HCT116 (cell line): ENCODE results near the gene TSPO. TPM values are rescaled to one million over a fixed set of nuclear protein-coding genes. Genes with fewer than 3 reads are reported as not detected.
A peak's percentile ranks its signal among the peaks of the same experiment; 100 is the strongest.

ENCODE experiments used
- ATAC-seq: fragments of 200-7000 bp; cut with Tn5 transposase; 2 replicates; pipeline ENCODE4 v1.9.1; 2020; ENCODE audit warnings: mild to moderate bottlenecking, moderate library complexity
- BruUV-seq: library from RNA; stranded (reverse); fragments of 400-500 nt; replicated peaks from 2 replicates; lab custom pipeline; 2021; lab: Mats Ljungman, UMichigan
- CTCF ChIA-PET: fragments of 300-600 bp; sonication (Branson Sonifier 250); formaldehyde crosslinking; loops from one replicate; lab custom pipeline; 2021; ENCODE audit warnings: antibody characterized with exemption; lab: Charles Lee
- POLR2A ChIA-PET: fragments of 300-600, 350-600 bp; sonication (Branson Sonifier 250); formaldehyde crosslinking; loops from one replicate; lab custom pipeline; 2021; ENCODE audit warnings: antibody characterized with exemption; lab: Charles Lee
- RAD21 ChIA-PET, 2 experiments: fragments of 300-600 bp; sonication (Branson Sonifier 250); formaldehyde crosslinking; loops; one replicate each; lab custom pipeline; 2023; ENCODE audit warnings: low total read pairs in 2 of 2; ENCODE audit not compliant: uncharacterized antibody in 2 of 2, unreplicated experiment in 2 of 2, low non-redundant PET in 1 of 2; lab: Charles Lee
- DNase-seq: peaks from one replicate; pipeline ENCODE4 v3.0.0-alpha.2; 2010; ENCODE audit warnings: low read depth, low spot score
- H2AFZ ChIP-seq: fragments of 200-600 bp; shearing (Covaris generic), sonication (generic); 2 replicates; pipeline ENCODE4 v1.6.1; 2017; ENCODE audit warnings: low read depth, mixed run types, mixed read lengths, antibody characterized with exemption, low read length; ENCODE audit not compliant: poor library complexity, severe bottlenecking
- H3K27ac ChIP-seq: 2 replicates; pipeline ENCODE4 v1.5.1; 2012; ENCODE audit warnings: low read depth, low read length
- H3K27me3 ChIP-seq: fragments of 200-600 bp; sonication (generic); 2 replicates; pipeline ENCODE4 v1.6.1; 2016; ENCODE audit warnings: mixed run types, low read length, mixed read lengths; ENCODE audit not compliant: insufficient read depth
- H3K36me3 ChIP-seq, 2 experiments: fragments of 200-500 bp in 1 of 2; fragments of 200-600 bp in 1 of 2; sonication (Bioruptor generic) in 1 of 2; sonication (generic) in 1 of 2; 2 replicates each; pipeline versions ENCODE4 v1.5.1 to v1.6.1; 2014 to 2016; ENCODE audit warnings: low read length in 2 of 2, inconsistent platforms in 1 of 2, mixed read lengths in 1 of 2, mixed run types in 1 of 2; ENCODE audit not compliant: insufficient read depth in 2 of 2, control insufficient read depth in 1 of 2
- H3K4me1 ChIP-seq, 2 experiments: fragments of 200-600 bp in 1 of 2; sonication (generic) in 1 of 2; 2 replicates each; pipeline versions ENCODE4 v1.5.1 to v1.6.1; 2012 to 2017; ENCODE audit warnings: low read length in 2 of 2, inconsistent platforms in 1 of 2, mild to moderate bottlenecking in 1 of 2, mixed read lengths in 1 of 2, mixed run types in 1 of 2, moderate library complexity in 1 of 2; ENCODE audit not compliant: insufficient read depth in 2 of 2, control insufficient read depth in 1 of 2
- H3K4me2 ChIP-seq: fragments of 200-600 bp; sonication (generic); 2 replicates; pipeline ENCODE4 v1.6.1; 2017; ENCODE audit warnings: mixed run types, low read length, mixed read lengths
- H3K4me3 ChIP-seq, 2 experiments: fragments of 200-600 bp in 1 of 2; sonication (generic) in 1 of 2; replicated peaks in 1 of 2; 2 replicates each; pipeline ENCODE4 v1.5.1; 2011 to 2016; ENCODE audit warnings: low read length in 2 of 2, control low read depth in 1 of 2, low read depth in 1 of 2, mild to moderate bottlenecking in 1 of 2, mixed read lengths in 1 of 2, mixed run types in 1 of 2
- H3K79me2 ChIP-seq: fragments of 200-600 bp; sonication (generic); 2 replicates; pipeline ENCODE4 v1.6.1; 2017; ENCODE audit warnings: mild to moderate bottlenecking, mixed run types, low read length, moderate library complexity, mixed read lengths; ENCODE audit not compliant: insufficient read depth
- H3K9ac ChIP-seq: fragments of 200-600 bp; sonication (generic); 2 replicates; pipeline ENCODE4 v1.6.1; 2016; ENCODE audit warnings: low read length, mixed read lengths
- H3K9me2 ChIP-seq: fragments of 200-600 bp; sonication (generic), shearing (Covaris generic); 2 replicates; pipeline ENCODE4 v1.6.1; 2017; ENCODE audit warnings: mixed run types, mild to moderate bottlenecking, moderate library complexity; ENCODE audit not compliant: insufficient read depth
- H3K9me3 ChIP-seq, 2 experiments: fragments of 200-500 bp in 1 of 2; fragments of 200-600 bp in 1 of 2; sonication (Bioruptor generic) in 1 of 2; sonication (generic) in 1 of 2; 2 replicates each; pipeline ENCODE4 v1.6.1; 2014 to 2017; ENCODE audit warnings: low read length in 2 of 2, mixed read lengths in 2 of 2, inconsistent platforms in 1 of 2, low read depth in 1 of 2, mild to moderate bottlenecking in 1 of 2, mixed run types in 1 of 2, moderate library complexity in 1 of 2; ENCODE audit not compliant: control insufficient read depth in 1 of 2, insufficient read depth in 1 of 2
- H4K20me1 ChIP-seq: fragments of 200-600 bp; sonication (generic), shearing (Covaris generic); 2 replicates; pipeline ENCODE4 v1.6.1; 2017; ENCODE audit warnings: mixed run types, mild to moderate bottlenecking, moderate library complexity; ENCODE audit not compliant: insufficient read depth
- CEBPB ChIP-seq: IDR thresholded peaks from 2 replicates; pipeline ENCODE4 v1.6.1; 2012; ENCODE audit warnings: low read depth
- CTCF ChIP-seq, 3 experiments: fragments of 200-600 bp in 1 of 3; sonication (generic) in 1 of 3; IDR thresholded peaks in 2 of 3; conservative IDR thresholded peaks in 1 of 3; 2 replicates each; pipeline ENCODE4 v1.5.1; 2012 to 2017; ENCODE audit warnings: low read depth in 2 of 3, low read length in 2 of 3, antibody characterized with exemption in 1 of 3, borderline replicate concordance in 1 of 3, control low read depth in 1 of 3, mild to moderate bottlenecking in 1 of 3, mixed read lengths in 1 of 3, mixed run types in 1 of 3, moderate library complexity in 1 of 3; ENCODE audit not compliant: insufficient read depth in 1 of 3
- ELF1 ChIP-seq: IDR thresholded peaks from 2 replicates; pipeline ENCODE4 v1.6.1; 2012; ENCODE audit warnings: low read depth, borderline replicate concordance
- EZH2 ChIP-seq: fragments of 200-600 bp; sonication (generic); IDR thresholded peaks from 2 replicates; pipeline ENCODE4 v1.6.1; 2017; ENCODE audit warnings: antibody characterized with exemption, mixed run types
- EZH2phosphoT487 ChIP-seq: fragments of 200-600 bp; IDR thresholded peaks from 2 replicates; pipeline ENCODE4 v1.6.1; 2018; ENCODE audit warnings: antibody characterized with exemption, borderline replicate concordance
- FOSL1 ChIP-seq: IDR thresholded peaks from 2 replicates; pipeline ENCODE4 v1.6.1; 2012; ENCODE audit warnings: low read depth
- JUND ChIP-seq: IDR thresholded peaks from 2 replicates; pipeline ENCODE4 v1.6.1; 2012
- POLR2A ChIP-seq: IDR thresholded peaks from 2 replicates; pipeline ENCODE4 v1.7.0; 2011; ENCODE audit warnings: borderline replicate concordance; ENCODE audit not compliant: insufficient read depth, insufficient read length; ENCODE audit errors: extremely low read depth
- SRF ChIP-seq: IDR thresholded peaks from 2 replicates; pipeline ENCODE4 v1.6.1; 2012; ENCODE audit warnings: low read depth
- TCF7L2 ChIP-seq: IDR thresholded peaks from 2 replicates; pipeline ENCODE4 v1.7.0; 2011; ENCODE audit warnings: borderline replicate concordance, inconsistent platforms; ENCODE audit not compliant: insufficient read depth, insufficient read length; ENCODE audit errors: extremely low read depth
- ZFX ChIP-seq: fragments of 450-650 bp; IDR thresholded peaks from 2 replicates; pipeline ENCODE4 v1.6.1; 2017
- intact Hi-C: fragments of 100-400 bp; cut with micrococcal nuclease; formaldehyde crosslinking; loops from 2 replicates; pipeline ENCODE4 v1.10.0; 2022
- total RNA-seq: library from RNA; stranded (reverse); gene quantifications from one replicate; pipeline ENCODE4 v1.2.1, GENCODE V29; 2021; ENCODE audit not compliant: unreplicated experiment
- TF ChIP-seq, protein P1 (sequence below): IDR thresholded peaks from 2 replicates; pipeline ENCODE4 v1.6.1; 2012

Gene TSPO
- total RNA-seq, 1 experiment from 2014 or later: 192 TPM

- Histone ChIP-seq H3K4me3 (no peak overlapping the region), H2AFZ (no peak overlapping the region), H3K4me1 (peaks cover 9 to 32% of the 10 kb centered on the region in 2 experiments; a peak in 3 of 4 replicates), H4K20me1 (no peaks in the 10 kb centered on the region), H3K79me2 (peaks cover 59% of the 10 kb centered on the region), H3K4me2 (peak overlapping the region; percentile 34), H3K36me3 (peaks cover 21 to 45% of the 10 kb centered on the region in 2 experiments), H3K27me3 (no peaks in the 10 kb centered on the region), H3K9me3 (no peaks in the 10 kb centered on the region), H3K9ac (no peak overlapping the region), H3K9me2 (no peaks in the 10 kb centered on the region), H3K27ac (peak overlapping the region; percentile 41)
- ChIA-PET RAD21 (no interaction called here), CTCF (no interaction called here), POLR2A (interaction anchor here (0.6 kb wide), 1 partner anchor 31 kb away, joined by 4 read pairs; no protein-coding TSS in a partner anchor)
- ATAC-seq (no peak), DNase-seq (no peak)
- intact Hi-C loops: no loop called here
- no peak for TF ChIP-seq FOSL1
- TF ChIP-seq POLR2A: peak; percentile 28
- no peak for TF ChIP-seq SRF
- TF ChIP-seq, protein P1, sequence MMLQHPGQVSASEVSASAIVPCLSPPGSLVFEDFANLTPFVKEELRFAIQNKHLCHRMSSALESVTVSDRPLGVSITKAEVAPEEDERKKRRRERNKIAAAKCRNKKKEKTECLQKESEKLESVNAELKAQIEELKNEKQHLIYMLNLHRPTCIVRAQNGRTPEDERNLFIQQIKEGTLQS: no peak
- TSS peak; percentile 20 for BruUV-seq
These were observed 32.3 kb downstream of the TSPO start for GRCh38 chr22:43183496-43184277.

GRCh38 chr22:43185860-43186261 is 34.5 kb downstream of the TSPO start:
- Histone ChIP-seq H2AFZ (no peak overlapping the region), H3K9ac (peak overlapping the region; percentile 83), H3K9me3 (no peaks in the 10 kb centered on the region), H4K20me1 (no peaks in the 10 kb centered on the region), H3K4me1 (peaks cover 9 to 36% of the 10 kb centered on the region in 2 experiments; a peak in 3 of 4 replicates), H3K79me2 (peaks cover 58% of the 10 kb centered on the region), H3K4me2 (peak overlapping the region; percentile 85), H3K27ac (peak overlapping the region; percentile 98), H3K36me3 (peaks cover 9 to 25% of the 10 kb centered on the region in 2 experiments)
- ChIA-PET CTCF (interaction anchor here (0.6 kb wide), 1 partner anchor 1019 kb away, joined by 3 read pairs; no protein-coding TSS in a partner anchor), POLR2A (no interaction called here)
- ATAC-seq: peak; percentile 35
- TF ChIP-seq EZH2 (no peak), FOSL1 (no peak), SRF (no peak), JUND (no peak), ZFX (no peak), CEBPB (no peak), CTCF (IDR thresholded peaks at IDR 0.05 in 2 of 3, conservative IDR thresholded peaks at IDR 0.05 in 1 of 3; ENCODE audit: borderline replicate concordance in 1 of 3, insufficient read depth in 1 of 3, low read depth in 2 of 3, low read length in 2 of 3) (no peak), ELF1 (no peak), TCF7L2 (no peak), EZH2phosphoT487 (no peak)
- TF ChIP-seq, all 23 proteins: peak for 0
- RAD21 ChIA-PET: no interaction called here
- intact Hi-C loops: no loop called here
- BruUV-seq: no TSS peak
- Histone ChIP-seq H3K9me2 (no peaks in the 10 kb centered on the region), H3K27me3 (no peaks in the 10 kb centered on the region), H3K4me3 (peak overlapping the region; percentile 76 to 77)
- DNase-seq: peak; percentile 29
